GM12878 (cell line): Measurements from ENCODE around the gene NDST3. TPM values are rescaled to one million over a fixed set of nuclear protein-coding genes. Genes with fewer than 3 reads are reported as not detected.
A peak's percentile ranks its signal among the peaks of the same experiment; 100 is the strongest.

Experiments used
- BACH1 ChIP-seq: fragments of 450-650 bp; IDR thresholded peaks from 2 replicates; pipeline ENCODE4 v1.6.1; 2017; ENCODE audit warnings: mild to moderate bottlenecking, borderline replicate concordance
- CBFB ChIP-seq: IDR thresholded peaks from 2 replicates; pipeline ENCODE4 v1.6.1; 2016; ENCODE audit warnings: antibody characterized with exemption, low read depth
- CEBPZ ChIP-seq: fragments of 150-350 bp; IDR thresholded peaks from 2 replicates; pipeline ENCODE4 v1.6.1; 2016; ENCODE audit warnings: low read depth, low read length
- CREM ChIP-seq: IDR thresholded peaks from 2 replicates; pipeline ENCODE4 v1.6.1; 2014; ENCODE audit warnings: antibody characterized with exemption, low read depth
- E4F1 ChIP-seq: fragments of 450-650 bp; IDR thresholded peaks from 2 replicates; pipeline ENCODE4 v1.6.1; 2018; ENCODE audit warnings: borderline replicate concordance, mild to moderate bottlenecking; ENCODE audit not compliant: partially characterized antibody
- EGR1 ChIP-seq, 2 experiments: IDR thresholded peaks; 1 replicate in 1 of 2; 2 replicates in 1 of 2; pipeline ENCODE4 v1.6.1; 2011 to 2012; ENCODE audit warnings: low read depth in 2 of 2, low read length in 2 of 2, borderline replicate concordance in 1 of 2, mild to moderate bottlenecking in 1 of 2, moderate library complexity in 1 of 2
- GATAD2B ChIP-seq: fragments of 450-650 bp; conservative IDR thresholded peaks from 2 replicates; pipeline ENCODE4 v1.6.1; 2017; ENCODE audit warnings: low read depth, mild to moderate bottlenecking, moderate library complexity
- JUND ChIP-seq: IDR thresholded peaks from 2 replicates; pipeline ENCODE4 v1.6.1; 2012; ENCODE audit warnings: low read depth, mild to moderate bottlenecking, low read length, improper control_type of control experiment, moderate library complexity
- KAT2A ChIP-seq: conservative IDR thresholded peaks from 2 replicates; pipeline ENCODE4 v1.6.1; 2011; ENCODE audit warnings: low read depth, low read length; ENCODE audit not compliant: control insufficient read depth
- MEF2B ChIP-seq: fragments of 450-650 bp; IDR thresholded peaks from 2 replicates; pipeline ENCODE4 v1.6.1; 2018; ENCODE audit warnings: mild to moderate bottlenecking, moderate library complexity; ENCODE audit not compliant: partially characterized antibody, poor library complexity, severe bottlenecking
- NBN ChIP-seq: fragments of 450-650 bp; IDR thresholded peaks from 2 replicates; pipeline ENCODE4 v1.6.1; 2016
- NR2C2 ChIP-seq: IDR thresholded peaks from 2 replicates; pipeline ENCODE4 v1.6.1; 2011; ENCODE audit warnings: borderline replicate concordance, low read depth; ENCODE audit not compliant: control insufficient read depth, insufficient read length
- RAD51 ChIP-seq: fragments of 450-650 bp; IDR thresholded peaks from 2 replicates; pipeline ENCODE4 v1.6.1; 2016; ENCODE audit warnings: moderate library complexity, mild to moderate bottlenecking, inconsistent platforms
- RBBP5 ChIP-seq: fragments of 200-600 bp; sonication (generic); conservative IDR thresholded peaks from 2 replicates; pipeline ENCODE4 v1.6.1; 2016
- SMAD1 ChIP-seq: fragments of 450-650 bp; IDR thresholded peaks from 2 replicates; pipeline ENCODE4 v1.6.1; 2018; ENCODE audit warnings: mild to moderate bottlenecking, low read depth; ENCODE audit not compliant: partially characterized antibody
- SREBF1 ChIP-seq: IDR thresholded peaks from 2 replicates; pipeline ENCODE4 v1.6.1; 2012; ENCODE audit warnings: mild to moderate bottlenecking, low read length
- SRF ChIP-seq, 2 experiments: IDR thresholded peaks; 2 replicates each; pipeline ENCODE4 v1.6.1; 2011; ENCODE audit warnings: low read depth in 2 of 2, low read length in 2 of 2, mild to moderate bottlenecking in 1 of 2, moderate library complexity in 1 of 2
- TBL1XR1 ChIP-seq: IDR thresholded peaks from 2 replicates; pipeline ENCODE4 v1.6.1; 2012; ENCODE audit warnings: low read depth, low read length, improper control_type of control experiment
- USF2 ChIP-seq: IDR thresholded peaks from 2 replicates; pipeline ENCODE4 v1.6.1; 2011; ENCODE audit warnings: low read depth, low read length, improper control_type of control experiment, borderline replicate concordance
- ZBED1 ChIP-seq: IDR thresholded peaks from 2 replicates; pipeline ENCODE4 v1.6.1; 2016; ENCODE audit warnings: borderline replicate concordance
- ZNF217 ChIP-seq: fragments of 450-650 bp; IDR thresholded peaks from 2 replicates; pipeline ENCODE4 v1.6.1; 2017; ENCODE audit warnings: antibody characterized with exemption, mild to moderate bottlenecking
- polyA plus RNA-seq, 11 experiments: library from polyadenylated mRNA; depleted of rRNA in 4 of 11; unstranded in 6 of 11; stranded (reverse) in 5 of 11; fragments of >200 nt; fragmentation: Nextera tagmentation in 4 of 11; fragmentation: Illumina TruSeq in 1 of 11; extraction: Ambion mirVana in 4 of 11; extraction: Trizol in 1 of 11; gene quantifications; 1 replicate in 1 of 11; 2 replicates in 10 of 11; pipeline versions ENCODE4 v1.2.1 to v1.2.3, GENCODE V29; 2011 to 2016; ENCODE audit warnings: inconsistent platforms in 2 of 11, missing spikeins in 2 of 11, low read depth in 1 of 11
- total RNA-seq, 4 experiments: library from RNA; depleted of rRNA in 3 of 4; stranded (reverse); fragments of >200 nt in 3 of 4; fragmentation: Illumina TruSeq in 1 of 4; extraction: Trizol in 1 of 4; gene quantifications; 2 replicates each; pipeline versions ENCODE4 v1.2.1 to v1.2.3, GENCODE V29; 2013 to 2021
- TF ChIP-seq, protein P1 (sequence below): IDR thresholded peaks from 2 replicates; pipeline ENCODE4 v1.6.1; 2011; ENCODE audit warnings: borderline replicate concordance, low read depth, mild to moderate bottlenecking, moderate library complexity, low read length; ENCODE audit not compliant: insufficient read depth, poor library complexity, severe bottlenecking

Gene NDST3
- total and polyA plus RNA-seq, 10 of the 15 experiments (the other 5 are each of a cell fraction or from before 2014, with no cell fraction given) = 0.03 TPM; not detected in 8

DNA sequence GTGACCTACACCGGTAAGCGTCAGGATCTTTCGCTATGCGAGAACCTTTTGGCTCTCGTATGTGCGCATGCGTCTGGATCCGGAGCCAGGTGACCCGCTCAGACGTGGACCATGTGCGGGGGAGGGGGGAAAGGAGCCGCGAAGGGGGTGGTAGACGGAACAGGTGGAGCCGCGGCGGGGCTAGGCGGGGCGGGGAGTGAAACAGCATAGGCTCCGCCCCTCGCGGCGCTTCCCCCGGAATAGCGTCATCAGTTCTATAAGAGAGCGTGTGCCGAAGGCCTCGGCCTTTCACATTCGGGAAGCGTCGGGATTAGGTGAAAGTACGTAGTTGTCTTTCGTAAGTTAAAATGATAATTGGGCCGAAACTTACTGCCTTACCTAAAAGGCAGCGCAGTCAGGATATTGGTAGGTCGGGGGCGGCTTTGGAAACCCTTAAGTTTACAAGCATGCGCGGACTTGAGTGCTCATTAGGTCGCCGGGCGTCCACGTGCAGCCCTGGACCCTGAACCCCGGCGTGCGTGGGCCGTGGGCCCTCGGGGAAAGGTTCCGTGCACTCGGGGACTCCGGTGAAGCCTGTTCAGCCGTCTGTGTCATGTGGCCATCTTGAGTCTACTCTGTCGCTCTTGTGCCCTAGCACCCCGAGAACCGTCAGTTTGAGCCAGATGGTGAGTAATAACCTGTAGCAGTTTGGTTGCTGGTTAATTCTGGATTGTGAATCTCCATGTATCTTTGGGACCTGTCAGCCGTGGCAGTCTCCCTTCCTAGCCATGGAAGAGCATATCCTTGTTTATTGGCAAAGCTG lies 244.4 kb downstream of the NDST3 start (continued):
- peak; percentile 75 for TF ChIP-seq SMAD1
- no peak for TF ChIP-seq NR2C2
- TF ChIP-seq NBN = peak; percentile 93
- no peak for TF ChIP-seq KAT2A
- peak; percentile 53 for TF ChIP-seq USF2
- TF ChIP-seq CEBPZ = no peak
- TF ChIP-seq BACH1 = 0 out of 2 replicates have a peak, but pooled peaks have one; percentile 69
- no peak for TF ChIP-seq SRF (IDR thresholded peaks at IDR 0.05; ENCODE audit: low read depth in 2 of 2, low read length in 2 of 2)
- TF ChIP-seq, protein P1, sequence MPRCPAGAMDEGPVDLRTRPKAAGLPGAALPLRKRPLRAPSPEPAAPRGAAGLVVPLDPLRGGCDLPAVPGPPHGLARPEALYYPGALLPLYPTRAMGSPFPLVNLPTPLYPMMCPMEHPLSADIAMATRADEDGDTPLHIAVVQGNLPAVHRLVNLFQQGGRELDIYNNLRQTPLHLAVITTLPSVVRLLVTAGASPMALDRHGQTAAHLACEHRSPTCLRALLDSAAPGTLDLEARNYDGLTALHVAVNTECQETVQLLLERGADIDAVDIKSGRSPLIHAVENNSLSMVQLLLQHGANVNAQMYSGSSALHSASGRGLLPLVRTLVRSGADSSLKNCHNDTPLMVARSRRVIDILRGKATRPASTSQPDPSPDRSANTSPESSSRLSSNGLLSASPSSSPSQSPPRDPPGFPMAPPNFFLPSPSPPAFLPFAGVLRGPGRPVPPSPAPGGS = no peak
- TF ChIP-seq RBBP5 = no peak
- TF ChIP-seq CREM = peak; percentile 85; the same call in 1 of the 2 replicates
- TF ChIP-seq CBFB = peak; percentile 95
- TF ChIP-seq ZBED1 = peak; percentile 89; the same call in 1 of the 2 replicates
- no peak for TF ChIP-seq SREBF1
- TF ChIP-seq JUND = no peak
- TF ChIP-seq GATAD2B = peak; percentile 60; the same call in 1 of the 2 replicates
- TF ChIP-seq TBL1XR1 = no peak; the same call in 1 of the 2 replicates
- peak; percentile 10 for TF ChIP-seq MEF2B
- TF ChIP-seq ZNF217 = no peak
- no peak for TF ChIP-seq E4F1
- peak in 1 of 2 experiments; percentile 92; a peak in 2 of 3 replicates for TF ChIP-seq EGR1 (IDR thresholded peaks at IDR 0.05; ENCODE audit: borderline replicate concordance in 1 of 2, low read depth in 2 of 2, low read length in 2 of 2)
- peak; percentile 85 for TF ChIP-seq RAD51
